GM08714 (cell line): ENCODE measurements around the gene CKMT2.

Source experiments
- H3K4me3 ChIP-seq: fragments of 200-500 bp; sonication (Bioruptor generic); 2 replicates; pipeline ENCODE4 v1.5.1; 2014; ENCODE audit warnings: mild to moderate bottlenecking, low read length, inconsistent platforms
- ZNF274 ChIP-seq: IDR thresholded peaks from 2 replicates; pipeline ENCODE4 v1.6.1; 2012; ENCODE audit warnings: mild to moderate bottlenecking, low read depth, low read length

Gene CKMT2

DNA sequence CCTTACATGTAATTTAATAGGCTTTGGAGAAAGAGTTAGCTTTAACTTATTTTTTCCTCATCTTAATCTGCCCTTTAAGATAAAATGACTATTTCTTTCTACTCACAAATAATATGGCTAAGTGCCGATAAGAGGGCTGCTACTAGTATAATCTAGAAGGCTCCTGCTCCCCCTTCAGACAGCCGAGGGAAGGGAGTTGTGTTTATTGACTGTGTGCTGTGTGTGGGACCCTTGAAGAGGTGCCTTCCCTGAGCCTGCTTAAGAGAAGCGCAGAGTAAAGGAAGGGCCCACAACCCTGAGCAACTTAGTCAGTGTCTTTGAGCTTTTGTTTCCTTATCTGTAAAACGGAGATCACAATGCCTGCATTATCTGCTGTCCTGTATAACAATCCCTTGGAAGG, 28.1 kb upstream of the CKMT2 start:
- H3K4me3 ChIP-seq = no peak overlapping the region
- TF ChIP-seq ZNF274 = no peak

DNA sequence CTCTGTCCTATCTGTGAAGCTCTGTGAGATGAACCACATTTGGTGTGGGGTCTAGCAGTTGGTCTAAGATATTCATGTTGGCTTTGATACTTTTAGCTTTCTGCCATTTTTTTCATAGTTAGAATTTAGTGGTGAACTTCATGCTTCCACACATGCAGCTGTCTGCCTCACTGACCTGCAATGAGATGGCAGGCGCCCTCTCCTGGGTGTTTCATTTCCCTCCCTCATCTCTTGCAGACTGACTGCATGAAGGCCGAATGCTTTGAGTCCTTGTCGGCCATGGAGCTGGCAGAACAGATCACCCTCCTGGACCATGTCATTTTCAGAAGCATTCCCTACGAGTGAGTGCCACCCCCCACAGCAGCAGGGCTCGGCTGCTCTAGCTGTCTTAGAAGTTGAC, 26.1 kb upstream of the CKMT2 start:
- H3K4me3 ChIP-seq = no peak overlapping the region
- TF ChIP-seq ZNF274 = no peak

DNA sequence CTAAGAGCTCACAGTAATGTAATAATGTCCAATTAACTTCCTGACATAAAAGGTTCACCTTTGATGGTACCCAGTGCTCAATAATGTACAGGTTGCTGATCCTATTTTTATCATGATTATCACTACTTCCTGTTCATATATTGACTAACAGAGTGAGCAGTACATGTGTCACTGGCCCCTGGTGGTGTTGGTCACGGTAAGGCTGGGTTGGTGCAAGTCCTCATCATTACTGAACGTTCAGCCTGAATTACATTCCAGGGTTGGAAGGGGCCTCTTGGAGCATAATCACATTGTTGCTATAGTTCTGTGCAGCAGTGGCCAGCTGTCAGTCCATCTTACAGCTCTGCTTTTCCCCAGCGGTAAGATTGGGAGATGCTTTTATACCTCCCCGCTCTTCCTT, 24.2 kb upstream of the CKMT2 start:
- no peak for TF ChIP-seq ZNF274
- no peak overlapping the region for H3K4me3 ChIP-seq

DNA sequence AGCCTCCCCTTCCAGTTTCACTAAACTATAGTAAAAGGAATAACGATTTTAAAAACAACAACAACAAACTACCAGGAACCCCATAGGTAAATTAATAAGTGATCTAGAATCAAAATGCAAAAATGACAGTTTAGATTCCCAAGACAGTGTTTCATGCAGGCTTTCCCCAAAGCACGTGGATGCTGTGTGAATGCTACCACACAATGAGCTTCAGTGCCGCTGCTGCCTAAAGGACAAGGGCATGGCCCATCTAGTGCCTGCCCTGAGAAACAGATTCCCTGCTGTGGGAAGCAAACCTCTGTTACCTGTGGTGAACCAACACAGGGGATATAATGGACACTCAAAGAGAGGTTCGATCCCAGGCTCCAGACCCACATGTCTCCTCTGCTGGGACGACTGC, 23.7 kb upstream of the CKMT2 start:
- H3K4me3 ChIP-seq = no peak overlapping the region
- TF ChIP-seq ZNF274 = no peak

DNA sequence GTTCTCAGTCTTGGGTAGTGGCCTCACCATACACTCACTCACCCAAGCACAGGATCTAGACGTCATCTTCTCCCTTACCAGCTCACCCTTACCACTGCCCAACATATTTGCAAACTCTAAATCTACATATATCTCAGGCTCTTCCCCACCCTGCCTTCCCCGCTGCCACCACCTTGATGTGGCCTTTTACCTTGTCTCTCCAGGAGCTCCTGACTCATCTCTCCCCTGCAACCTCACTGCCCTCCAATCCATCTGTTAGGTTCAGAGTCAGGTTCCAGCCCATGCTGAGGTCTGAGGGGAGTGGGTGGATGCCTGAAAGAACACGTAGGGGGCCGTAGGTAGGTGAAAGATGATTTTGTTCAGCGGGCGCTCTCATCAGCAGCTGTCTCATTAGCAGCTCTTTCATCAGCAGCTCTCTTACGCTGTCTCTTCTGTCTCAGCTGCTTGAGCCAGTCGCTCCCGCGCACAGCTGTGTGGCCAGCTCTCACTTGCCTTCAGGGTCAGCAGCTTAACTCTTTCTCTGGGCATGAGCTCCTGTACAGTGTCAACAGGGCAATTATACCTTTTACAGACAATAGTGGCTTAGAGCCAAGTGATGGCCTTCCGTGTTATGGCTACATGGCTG, 23.1 kb upstream of the CKMT2 start:
- TF ChIP-seq ZNF274 = no peak
- no peak overlapping the region for H3K4me3 ChIP-seq

DNA sequence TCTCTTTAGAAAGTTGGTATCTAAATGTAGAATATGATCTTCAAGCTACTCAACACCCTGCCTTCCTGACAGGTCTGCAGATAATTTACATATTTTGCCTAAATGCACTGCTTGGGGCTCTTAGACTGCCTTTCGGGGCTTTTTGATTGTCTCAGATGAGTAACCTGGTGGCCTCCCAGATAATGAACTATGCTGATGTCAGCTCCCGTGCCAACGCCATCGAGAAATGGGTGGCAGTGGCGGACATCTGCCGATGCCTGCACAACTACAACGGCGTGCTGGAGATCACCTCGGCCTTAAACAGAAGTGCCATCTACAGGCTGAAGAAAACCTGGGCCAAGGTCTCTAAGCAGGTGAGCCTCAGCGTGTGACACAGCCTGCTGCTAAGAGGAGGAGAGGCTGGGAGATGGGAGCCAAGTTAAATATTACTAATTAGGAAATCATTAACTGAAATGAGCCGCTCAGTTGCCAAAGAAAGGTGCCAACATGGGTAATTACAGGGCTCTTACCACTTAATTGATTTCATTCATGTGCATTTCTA, 20.8 kb upstream of the CKMT2 start:
- TF ChIP-seq ZNF274 = no peak

DNA sequence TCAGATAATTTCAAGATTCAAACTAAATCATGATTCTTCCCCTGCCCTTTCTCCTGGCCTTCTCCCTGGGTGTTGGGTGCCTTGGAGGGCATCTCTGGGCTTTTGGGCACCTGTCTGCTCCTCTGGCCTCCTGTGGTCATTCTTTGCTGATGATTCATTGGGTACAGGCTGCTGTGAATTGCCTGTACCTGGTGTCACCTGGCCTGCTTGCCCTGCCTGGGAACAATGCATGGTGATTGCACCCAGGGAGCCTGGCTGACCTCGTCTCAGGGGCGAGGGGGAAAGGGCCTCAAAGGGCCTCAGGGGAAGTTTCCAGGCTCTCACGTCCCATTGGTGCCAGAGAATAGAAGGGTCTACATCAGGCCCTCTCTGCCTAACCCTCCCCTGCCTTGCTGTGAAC, 20.1 kb upstream of the CKMT2 start:
- H3K4me3 ChIP-seq = no peak overlapping the region
- no peak for TF ChIP-seq ZNF274

More for the DNA sequence above, 20.8 kb upstream of the CKMT2 start:
- H3K4me3 ChIP-seq = no peak overlapping the region

DNA sequence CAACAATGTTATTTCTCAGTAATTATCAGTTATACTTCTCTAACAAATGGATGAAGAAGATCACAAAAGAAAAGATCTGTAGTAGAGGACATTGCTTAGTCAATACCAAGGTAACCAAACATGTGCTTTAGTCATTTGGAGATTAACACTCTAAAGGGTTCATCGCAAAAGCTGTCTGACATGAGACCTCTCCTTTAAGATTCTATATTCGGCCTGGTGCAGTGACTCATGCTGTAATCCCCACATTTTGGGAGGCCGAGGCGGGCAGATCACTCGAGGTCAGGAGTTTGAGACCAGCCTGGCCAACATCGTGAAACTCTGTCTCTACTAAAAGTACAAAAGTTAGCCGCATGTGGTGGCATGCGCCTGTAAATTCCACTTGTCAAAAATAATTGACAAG, 18.3 kb upstream of the CKMT2 start:
- no peak overlapping the region for H3K4me3 ChIP-seq
- no peak for TF ChIP-seq ZNF274

DNA sequence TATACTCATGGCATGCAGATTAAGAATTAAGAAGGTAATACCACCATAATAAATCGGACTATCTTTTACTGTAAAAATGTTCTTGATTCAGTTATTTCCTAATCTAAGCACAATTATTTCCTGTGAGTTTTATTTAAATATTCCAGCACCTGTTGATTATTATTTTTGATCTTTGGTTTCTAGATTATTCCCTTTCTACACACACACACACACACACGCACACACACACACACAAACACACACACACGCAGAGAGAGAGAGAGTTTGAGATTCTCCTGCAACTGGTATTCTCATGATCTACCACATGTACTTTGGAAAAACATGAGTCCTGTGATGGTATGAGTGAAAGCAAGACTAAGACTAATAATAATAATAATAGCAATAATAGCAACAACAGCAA, 17.0 kb upstream of the CKMT2 start:
- TF ChIP-seq ZNF274 = no peak
- H3K4me3 ChIP-seq = no peak overlapping the region

DNA sequence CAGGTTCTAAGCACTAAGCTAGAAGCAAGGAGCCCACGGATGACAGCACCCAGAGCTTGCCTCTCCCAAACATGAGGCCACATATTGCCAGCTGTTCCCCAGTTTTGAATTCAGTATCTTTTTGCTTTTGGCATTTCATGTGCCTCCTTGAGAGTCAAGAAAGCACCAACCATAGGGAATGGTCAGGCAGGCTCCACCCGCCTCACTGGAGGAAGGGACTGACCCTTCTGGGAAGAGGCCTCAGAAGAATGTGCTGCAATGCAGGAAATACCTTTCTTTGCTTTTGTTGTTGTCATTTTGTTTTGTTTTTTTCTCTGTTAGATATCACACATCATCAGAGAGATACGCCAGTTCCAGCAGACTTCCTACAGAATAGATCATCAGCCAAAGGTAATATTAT, 13.7 kb upstream of the CKMT2 start:
- no peak for TF ChIP-seq ZNF274
- no peak overlapping the region for H3K4me3 ChIP-seq

DNA sequence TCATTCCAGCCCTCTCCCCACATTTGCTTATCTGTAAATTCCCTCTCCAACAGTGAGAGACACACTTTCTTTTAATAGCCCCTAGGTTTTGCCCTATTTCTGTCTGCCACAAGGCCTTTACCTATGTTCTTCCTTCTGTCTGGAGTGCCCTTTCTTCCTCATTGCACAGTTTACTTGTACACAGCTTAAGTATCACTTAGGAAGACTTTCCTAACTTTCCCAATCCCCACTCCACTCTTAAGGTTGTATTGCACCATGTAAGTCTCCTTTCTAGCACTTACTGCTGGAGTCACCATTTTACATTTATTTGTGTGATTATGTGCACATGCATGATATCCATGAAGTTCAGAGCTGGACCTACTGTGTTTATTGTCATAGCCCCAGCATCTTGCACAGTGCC, 10.8 kb upstream of the CKMT2 start:
- no peak for TF ChIP-seq ZNF274
- no peak overlapping the region for H3K4me3 ChIP-seq

DNA sequence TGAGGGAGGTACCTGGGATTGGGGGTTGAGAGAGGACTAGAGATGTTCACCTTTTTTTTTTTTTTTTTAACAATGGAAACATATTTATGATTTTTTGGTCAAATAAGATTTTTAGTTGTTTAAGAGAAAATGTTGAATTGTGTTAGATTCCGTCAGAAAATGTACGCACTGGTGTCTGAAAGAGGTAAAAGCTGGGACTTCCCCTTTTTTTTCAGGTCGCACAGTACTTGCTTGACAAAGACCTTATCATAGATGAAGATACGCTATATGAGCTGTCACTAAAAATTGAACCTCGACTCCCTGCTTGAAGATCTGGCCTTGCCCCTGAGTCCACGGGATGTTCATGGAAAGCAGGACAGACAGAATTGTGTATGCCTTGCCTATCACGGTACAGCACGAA, 7.7 kb upstream of the CKMT2 start:
- no peak overlapping the region for H3K4me3 ChIP-seq
- TF ChIP-seq ZNF274 = no peak

DNA sequence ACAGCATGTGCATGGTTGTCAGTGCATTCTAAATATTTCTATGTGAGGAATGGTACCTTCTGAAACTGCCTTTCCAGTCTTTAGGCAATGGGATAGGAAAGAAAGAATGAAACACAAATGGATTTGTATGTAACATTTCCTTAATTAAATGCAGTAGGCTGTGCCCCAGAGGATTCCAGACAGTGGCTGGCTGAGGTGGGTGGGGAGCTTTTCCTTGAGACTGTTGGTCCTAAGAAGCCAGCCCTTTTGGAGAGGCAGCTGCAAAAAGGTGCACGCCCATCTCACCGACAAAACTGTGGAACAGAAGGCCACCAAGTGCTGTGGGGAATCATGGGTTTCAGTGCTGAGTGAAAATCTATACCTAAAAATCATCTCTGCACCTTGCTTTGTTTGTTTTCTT, 6.8 kb upstream of the CKMT2 start:
- no peak overlapping the region for H3K4me3 ChIP-seq
- no peak for TF ChIP-seq ZNF274

DNA sequence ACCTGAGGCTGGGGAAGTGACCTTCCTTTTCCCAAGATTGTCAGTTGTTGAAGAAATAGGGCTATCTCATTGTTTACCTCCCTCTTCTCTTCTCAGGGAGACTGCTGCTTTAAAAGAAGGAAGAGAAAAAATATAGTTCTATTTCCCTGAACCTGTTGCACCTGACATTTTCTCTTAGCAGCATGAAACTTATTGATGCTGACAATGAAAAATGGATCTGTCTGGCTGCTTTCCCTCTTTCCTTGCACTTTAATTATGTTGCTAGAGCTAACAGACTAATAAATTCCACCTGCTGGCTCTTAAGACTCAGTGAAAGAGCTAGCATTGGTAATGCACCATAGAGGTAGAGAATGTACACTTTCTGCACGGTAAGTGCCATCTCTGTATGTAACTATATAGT, 6.2 kb upstream of the CKMT2 start:
- H3K4me3 ChIP-seq = no peak overlapping the region
- no peak for TF ChIP-seq ZNF274

DNA sequence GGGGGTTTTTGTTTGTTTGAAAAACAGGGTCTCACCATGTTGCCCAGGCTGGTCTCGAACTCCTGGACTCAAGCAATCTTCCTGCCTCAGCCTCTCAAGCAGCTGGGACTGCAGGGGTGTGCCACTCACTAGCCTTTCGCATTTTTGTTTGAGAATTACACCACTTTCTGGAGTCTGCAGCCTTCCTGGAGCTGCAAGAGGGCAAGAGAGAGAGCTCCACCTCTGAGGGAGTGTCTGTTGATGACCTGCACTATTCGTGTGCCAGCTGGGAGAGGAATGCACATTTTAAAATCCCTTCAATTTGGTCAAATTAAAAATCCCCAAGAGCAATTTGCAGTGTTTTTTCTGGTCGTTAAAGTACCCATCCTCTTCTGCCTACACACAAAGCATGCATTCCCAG, 5.0 kb upstream of the CKMT2 start:
- H3K4me3 ChIP-seq = no peak overlapping the region
- TF ChIP-seq ZNF274 = no peak

DNA sequence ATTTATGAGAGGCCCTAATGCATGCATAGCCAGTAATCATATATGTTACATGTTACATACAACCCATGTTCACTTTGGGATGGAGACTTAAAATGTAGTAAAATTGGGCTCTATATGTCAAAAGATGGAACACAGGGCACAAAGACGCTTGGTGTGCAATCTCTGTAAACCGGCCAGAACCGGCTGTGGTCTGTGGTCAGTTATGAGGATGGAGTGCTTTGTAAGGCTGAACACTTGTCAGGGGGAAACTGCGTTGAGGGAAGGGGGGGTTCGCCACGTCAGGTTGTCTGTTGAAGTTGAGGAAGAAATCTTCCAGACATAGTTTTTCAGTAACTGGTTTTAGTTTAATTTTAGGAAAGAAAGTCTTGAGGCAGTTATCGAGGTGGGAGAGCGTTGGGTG, 2.7 kb upstream of the CKMT2 start:
- TF ChIP-seq ZNF274 = no peak
- H3K4me3 ChIP-seq = no peak overlapping the region
